Tibial artery (tissue), 4 donors: ENCODE data around the gene EPHB4.

Experiments
- DNase-seq, 2 donors: peaks; one replicate each; pipeline ENCODE4 v3.0.0-alpha.2; 2019
- H3K27ac ChIP-seq, 2 donors: fragments of 200-600 bp; sonication (generic) in 1 of 2; 1 replicate in 1 of 2; 2 replicates in 1 of 2; pipeline ENCODE4 v1.5.1; 2018 to 2019; ENCODE audit warnings: mild to moderate bottlenecking in 1 of 2
- H3K27me3 ChIP-seq, 2 donors: fragments of 200-600 bp; sonication (generic) in 1 of 2; one replicate each; pipeline versions ENCODE4 v1.5.1 to v1.6.0; 2016 to 2019
- H3K36me3 ChIP-seq, 3 donors: fragments of 200-600 bp; sonication (generic) in 2 of 3; one replicate each; pipeline ENCODE4 v1.5.1; 2016 to 2019; ENCODE audit warnings: mild to moderate bottlenecking in 2 of 3
- H3K4me1 ChIP-seq, 4 donors: fragments of 200-600 bp; sonication (generic) in 2 of 4; 1 replicate in 3 of 4; 2 replicates in 1 of 4; pipeline ENCODE4 v1.5.1; 2016 to 2019
- H3K4me3 ChIP-seq, 2 donors: fragments of 200-600 bp; sonication (generic) in 1 of 2; 1 replicate in 1 of 2; 2 replicates in 1 of 2; pipeline ENCODE4 v1.5.1; 2018 to 2019; ENCODE audit warnings: mild to moderate bottlenecking in 2 of 2
- H3K9me3 ChIP-seq, 3 donors: fragments of 200-600 bp; sonication (generic) in 1 of 3; one replicate each; pipeline ENCODE4 v1.5.1; 2016 to 2019
- intact Hi-C: fragments of 100-400 bp; cut with DNase I; formaldehyde crosslinking; loops from one replicate; pipeline ENCODE4 v1.15.0; 2023; ENCODE audit warnings: low total_unique reads
- TF ChIP-seq, protein P1 (sequence below), 2 experiments: fragments of 200-600 bp in 1 of 2; fragments of 450-650 bp in 1 of 2; IDR thresholded peaks; one replicate each; pipeline ENCODE4 v1.5.1; 2017 to 2019; ENCODE audit warnings: antibody characterized with exemption in 2 of 2, mild to moderate bottlenecking in 1 of 2, moderate library complexity in 1 of 2

EPHB4 gene

DNA sequence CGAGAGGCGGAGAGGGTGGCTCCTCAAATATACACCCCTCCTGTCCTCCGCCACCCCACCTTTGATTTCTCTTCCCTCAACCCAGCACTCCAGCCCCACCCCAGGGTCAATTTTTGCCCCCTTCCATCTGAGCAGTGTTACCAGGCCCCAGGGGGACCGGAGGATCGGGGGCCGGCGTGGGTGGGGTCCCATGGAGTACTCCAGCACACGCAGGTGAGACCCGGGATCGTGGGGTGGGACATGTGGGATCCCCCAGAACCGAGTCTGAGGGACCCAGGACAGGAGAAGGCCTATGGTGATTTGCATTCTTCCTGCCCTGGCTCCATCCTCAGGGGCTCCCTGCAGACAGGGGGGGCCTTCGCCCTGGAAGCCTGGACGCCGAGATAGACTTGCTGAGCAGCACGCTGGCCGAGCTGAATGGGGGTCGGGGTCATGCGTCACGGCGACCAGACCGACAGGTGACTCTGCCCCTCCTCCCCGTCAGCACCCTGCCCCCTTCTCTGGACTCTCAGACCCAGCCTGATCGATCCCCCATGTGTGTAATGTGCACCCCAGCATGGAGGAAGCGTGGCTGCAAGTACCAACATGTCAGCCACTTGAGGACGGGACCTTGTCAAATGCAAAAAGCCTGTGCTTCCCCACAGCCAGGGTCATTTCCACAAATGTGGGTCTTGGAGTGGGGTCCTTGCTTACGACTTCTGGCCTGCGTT, 40.6 kb upstream of the EPHB4 start:
- H3K27ac ChIP-seq, result peak overlapping the region; percentile 97 to 99
- peaks cover 0 to 35% (median 26%) of the 10 kb centered on the region in 4 donors for H3K4me1 ChIP-seq
- H3K9me3 ChIP-seq, result no peaks in the 10 kb centered on the region
- peaks cover 20 to 41% (median 28%) of the 10 kb centered on the region in 3 donors for H3K36me3 ChIP-seq
- H3K27me3 ChIP-seq, result no peaks in the 10 kb centered on the region
- H3K4me3 ChIP-seq, result peak overlapping the region; percentile 69 to 93
- intact Hi-C loops, result loop anchor here (10.0 kb wide), 1 partner anchor 403 kb away; the partner anchor contains the start of gene SPACDR
- TF ChIP-seq, protein P1, sequence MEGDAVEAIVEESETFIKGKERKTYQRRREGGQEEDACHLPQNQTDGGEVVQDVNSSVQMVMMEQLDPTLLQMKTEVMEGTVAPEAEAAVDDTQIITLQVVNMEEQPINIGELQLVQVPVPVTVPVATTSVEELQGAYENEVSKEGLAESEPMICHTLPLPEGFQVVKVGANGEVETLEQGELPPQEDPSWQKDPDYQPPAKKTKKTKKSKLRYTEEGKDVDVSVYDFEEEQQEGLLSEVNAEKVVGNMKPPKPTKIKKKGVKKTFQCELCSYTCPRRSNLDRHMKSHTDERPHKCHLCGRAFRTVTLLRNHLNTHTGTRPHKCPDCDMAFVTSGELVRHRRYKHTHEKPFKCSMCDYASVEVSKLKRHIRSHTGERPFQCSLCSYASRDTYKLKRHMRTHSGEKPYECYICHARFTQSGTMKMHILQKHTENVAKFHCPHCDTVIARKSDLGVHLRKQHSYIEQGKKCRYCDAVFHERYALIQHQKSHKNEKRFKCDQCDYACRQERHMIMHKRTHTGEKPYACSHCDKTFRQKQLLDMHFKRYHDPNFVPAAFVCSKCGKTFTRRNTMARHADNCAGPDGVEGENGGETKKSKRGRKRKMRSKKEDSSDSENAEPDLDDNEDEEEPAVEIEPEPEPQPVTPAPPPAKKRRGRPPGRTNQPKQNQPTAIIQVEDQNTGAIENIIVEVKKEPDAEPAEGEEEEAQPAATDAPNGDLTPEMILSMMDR (IDR thresholded peaks at IDR 0.05), result no peak
- DNase-seq, result no peak

DNA sequence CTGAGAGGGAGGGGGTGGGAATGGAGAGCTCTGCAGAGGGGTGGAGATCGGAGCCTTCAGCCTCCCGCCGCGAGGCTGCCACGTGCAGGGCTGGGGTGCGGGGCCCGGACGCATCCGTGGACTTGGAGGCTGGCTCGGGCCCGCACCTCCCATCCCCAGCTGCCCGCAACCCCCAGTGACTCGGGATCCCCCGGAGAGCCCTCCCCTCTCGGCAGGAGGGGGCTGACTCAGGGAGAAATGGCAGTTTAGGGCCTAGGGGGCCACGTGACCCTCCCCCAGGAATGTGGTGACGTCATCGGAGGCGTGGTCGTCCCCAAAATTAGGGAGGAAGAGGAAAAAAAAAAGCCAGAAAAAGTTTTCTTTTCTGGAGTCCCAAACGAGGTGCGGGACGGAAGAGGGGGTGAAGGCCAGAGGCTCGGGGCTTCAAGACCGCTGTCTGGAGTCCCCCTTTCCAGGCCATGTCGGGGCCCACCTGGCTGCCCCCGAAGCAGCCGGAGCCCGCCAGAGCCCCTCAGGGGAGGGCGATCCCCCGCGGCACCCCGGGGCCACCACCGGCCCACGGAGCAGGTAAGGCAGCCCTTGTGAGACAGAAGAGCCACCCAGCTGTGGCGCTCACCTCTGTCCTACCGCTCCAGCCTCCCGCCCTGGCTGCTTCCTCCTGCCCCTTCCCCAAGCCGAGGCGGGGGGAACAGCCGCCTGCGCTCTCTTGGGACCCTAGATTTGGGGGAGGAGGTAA, 39.9 kb upstream of the EPHB4 start, which contains the start of gene TRIP6:
TRIP6 (plus strand) TSS at position 348 of the 736 bp plus-strand sequence; CDS start at position 459, 111 bp downstream.
- peak; percentile 94 to 97 for DNase-seq
- Histone ChIP-seq H3K36me3 (peaks cover 18 to 41% (median 23%) of the 10 kb centered on the region in 3 donors), H3K9me3 (no peaks in the 10 kb centered on the region), H3K27me3 (no peaks in the 10 kb centered on the region), H3K4me3 (peak within 1 kb of the TSS; percentile 69 to 93), H3K27ac (peak within 1 kb of the TSS; percentile 97 to 99), H3K4me1 (peaks cover 0 to 35% (median 26%) of the 10 kb centered on the region in 4 donors)
- TF ChIP-seq, protein P1 (IDR thresholded peaks at IDR 0.05), result no peak
- intact Hi-C loops, result loop anchor here (10.0 kb wide), 1 partner anchor 402 kb away; the partner anchor contains the start of gene SPACDR

DNA sequence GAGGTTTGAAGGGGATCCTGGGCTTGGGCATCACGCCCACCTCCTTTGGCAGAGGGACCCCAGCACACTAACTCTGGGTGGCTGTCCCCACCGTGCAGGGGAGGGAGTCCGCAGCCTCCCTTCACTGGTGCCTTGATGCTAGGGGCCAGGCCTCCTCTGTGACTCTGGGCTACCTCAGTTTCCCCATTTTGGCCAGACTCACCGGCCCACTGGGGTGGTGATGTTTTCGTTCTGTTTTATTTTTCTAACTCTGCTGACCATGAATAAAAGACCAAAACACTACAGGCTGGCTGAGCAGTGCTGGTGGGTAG, 39.4 kb upstream of the EPHB4 start:
- peak overlapping the region; percentile 69 to 93 for H3K4me3 ChIP-seq
- H3K4me1 ChIP-seq, result peaks cover 0 to 35% (median 26%) of the 10 kb centered on the region in 4 donors
- H3K27ac ChIP-seq, result peak overlapping the region; percentile 97 to 99
- DNase-seq, result no peak
- peaks cover 19 to 41% (median 26%) of the 10 kb centered on the region in 3 donors for H3K36me3 ChIP-seq
- H3K27me3 ChIP-seq, result no peaks in the 10 kb centered on the region
- intact Hi-C loops, result loop anchor here (10.0 kb wide), 1 partner anchor 402 kb away; the partner anchor contains the start of gene SPACDR
- no peaks in the 10 kb centered on the region for H3K9me3 ChIP-seq
- TF ChIP-seq, protein P1 (IDR thresholded peaks at IDR 0.05), result no peak

DNA sequence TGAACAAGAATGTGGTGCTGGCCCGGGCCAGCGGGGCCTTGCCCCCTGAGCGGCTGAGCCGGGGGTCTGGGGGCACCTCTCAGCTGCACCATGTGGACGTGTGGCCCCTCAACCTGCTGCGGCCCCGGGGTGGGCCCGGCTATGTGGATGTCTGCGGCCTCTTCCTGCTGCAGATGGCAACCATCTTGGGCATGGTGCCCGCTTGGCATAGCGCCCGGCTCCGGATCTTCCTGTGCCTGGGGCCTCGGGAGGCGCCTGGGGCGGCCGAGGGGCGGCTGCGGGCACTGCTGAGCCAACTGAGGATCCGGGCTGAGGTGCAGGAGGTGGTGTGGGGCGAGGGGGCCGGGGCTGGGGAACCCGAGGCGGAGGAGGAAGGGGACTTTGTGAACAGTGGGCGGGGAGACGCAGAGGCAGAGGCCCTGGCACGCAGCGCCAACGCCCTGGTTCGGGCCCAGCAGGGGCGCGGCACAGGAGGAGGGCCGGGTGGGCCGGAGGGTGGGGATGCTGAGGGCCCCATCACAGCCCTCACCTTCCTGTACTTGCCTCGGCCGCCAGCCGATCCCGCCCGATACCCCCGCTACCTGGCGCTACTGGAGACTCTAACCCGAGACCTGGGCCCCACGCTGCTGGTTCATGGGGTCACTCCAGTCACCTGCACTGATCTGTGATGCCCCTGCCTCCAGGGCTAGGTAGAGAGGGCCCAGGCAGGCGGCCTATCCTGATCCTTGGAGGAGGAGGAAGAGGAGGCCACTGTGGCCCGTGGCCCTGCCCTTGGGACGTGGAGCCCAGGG, 38.8 kb upstream of the EPHB4 start:
- peak overlapping the region; percentile 69 to 93 for H3K4me3 ChIP-seq
- intact Hi-C loops, result loop anchor here (10.0 kb wide), 1 partner anchor 401 kb away; the partner anchor contains the start of gene SPACDR
- DNase-seq, result peak; percentile 79 to 92
- H3K27me3 ChIP-seq, result no peaks in the 10 kb centered on the region
- peaks cover 20 to 41% (median 26%) of the 10 kb centered on the region in 3 donors for H3K36me3 ChIP-seq
- peaks cover 0 to 35% (median 26%) of the 10 kb centered on the region in 4 donors for H3K4me1 ChIP-seq
- no peaks in the 10 kb centered on the region for H3K9me3 ChIP-seq
- H3K27ac ChIP-seq, result peak overlapping the region; percentile 97 to 99
- TF ChIP-seq, protein P1 (IDR thresholded peaks at IDR 0.05), result no peak

DNA sequence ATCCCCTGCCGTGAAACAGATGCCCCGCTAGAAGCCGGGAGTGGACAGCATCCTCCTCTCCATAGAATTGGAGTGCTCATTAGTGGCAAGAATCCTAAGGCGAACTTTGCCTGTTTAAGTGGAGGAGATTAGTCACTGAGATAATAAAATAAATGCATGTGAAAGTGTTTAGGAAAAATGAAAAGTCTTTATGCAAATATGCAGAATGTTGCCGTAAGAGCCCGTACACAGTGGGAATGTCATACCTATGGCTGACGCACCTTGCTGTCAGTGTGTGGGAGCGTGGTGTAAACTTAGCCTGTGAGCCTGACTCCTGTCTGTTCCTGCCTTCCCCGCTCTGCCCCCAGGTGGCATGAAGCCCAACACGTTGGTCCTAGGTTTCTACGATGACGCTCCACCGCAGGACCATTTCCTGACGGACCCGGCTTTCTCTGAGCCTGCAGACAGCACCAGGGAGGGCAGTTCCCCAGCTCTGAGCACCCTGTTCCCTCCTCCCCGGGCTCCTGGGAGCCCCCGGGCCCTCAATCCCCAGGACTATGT, 38.1 kb upstream of the EPHB4 start:
- no peaks in the 10 kb centered on the region for H3K27me3 ChIP-seq
- H3K36me3 ChIP-seq, result peaks cover 22 to 41% (median 26%) of the 10 kb centered on the region in 3 donors
- peak overlapping the region; percentile 97 to 99 for H3K27ac ChIP-seq
- peaks cover 0 to 35% (median 26%) of the 10 kb centered on the region in 4 donors for H3K4me1 ChIP-seq
- no peaks in the 10 kb centered on the region for H3K9me3 ChIP-seq
- TF ChIP-seq, protein P1 (IDR thresholded peaks at IDR 0.05), result no peak
- H3K4me3 ChIP-seq, result peak overlapping the region in 1 of 2 donors; percentile 69
- intact Hi-C loops, result loop anchor here (10.0 kb wide), 1 partner anchor 401 kb away; the partner anchor contains the start of gene SPACDR
- no peak for DNase-seq
